IPS-11a (cell line): ENCODE data around the gene ZNF823.
A peak's percentile ranks its signal among the peaks of the same experiment; 100 is the strongest.
"Not testable (repeated sequence)": the region's sequence is repeated elsewhere in the genome, so short reads cannot be mapped to it uniquely, and the experiment has no call there.

Experiments used
- H3K4me3 ChIP-seq: one replicate; pipeline ENCODE4 v1.5.1; 2013; ENCODE audit warnings: low read depth, low read length, control low read depth

Gene ZNF823

GRCh38 chr19:11738746-11739620 lies at the start of gene ZNF823:
TSS of gene ZNF823 (minus strand) at chr19:11738946. CDS start at chr19:11738819, 127 bp downstream.
- H3K4me3 ChIP-seq = peak within 1 kb of the TSS; percentile 70

DNA sequence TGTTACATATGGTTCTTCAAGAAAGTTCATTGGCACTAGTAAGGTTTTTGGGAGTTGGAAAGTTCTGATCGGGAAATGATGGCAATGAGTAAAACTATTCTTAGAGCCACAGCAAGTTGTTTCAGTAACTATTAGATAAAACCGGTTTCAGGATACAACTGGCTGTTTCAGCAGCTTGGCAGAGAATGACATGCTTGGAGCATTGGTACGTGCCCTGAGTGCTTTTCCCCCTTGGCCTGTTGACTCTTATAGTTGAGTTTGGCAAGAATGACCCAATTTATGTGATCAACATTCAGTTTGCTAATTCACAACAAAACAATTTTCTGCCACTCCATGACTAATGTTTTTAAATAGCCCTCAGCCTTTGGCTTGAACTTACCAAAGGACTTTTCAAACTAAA lies 48.8 kb upstream of the ZNF823 start:
- H3K4me3 ChIP-seq = no peak overlapping the region

- H3K4me3 ChIP-seq = no peak overlapping the region
Observed at GRCh38 chr19:11784356-11784755, 45.6 kb upstream of the ZNF823 start.

GRCh38 chr19:11783767-11784166 lies 45.0 kb upstream of the ZNF823 start:
- H3K4me3 ChIP-seq = no peak overlapping the region

- H3K4me3 ChIP-seq = no peak overlapping the region
Observed at GRCh38 chr19:11781295-11782057, 42.7 kb upstream of the ZNF823 start.

- H3K4me3 ChIP-seq = no peak overlapping the region
Observed at GRCh38 chr19:11780431-11781020, 41.8 kb upstream of the ZNF823 start.

- not testable (repeated sequence) for H3K4me3 ChIP-seq
Observed at GRCh38 chr19:11776669-11777068, 37.9 kb upstream of the ZNF823 start.

GRCh38 chr19:11771520-11771919 lies 32.8 kb upstream of the ZNF823 start:
- not testable (repeated sequence) for H3K4me3 ChIP-seq

DNA sequence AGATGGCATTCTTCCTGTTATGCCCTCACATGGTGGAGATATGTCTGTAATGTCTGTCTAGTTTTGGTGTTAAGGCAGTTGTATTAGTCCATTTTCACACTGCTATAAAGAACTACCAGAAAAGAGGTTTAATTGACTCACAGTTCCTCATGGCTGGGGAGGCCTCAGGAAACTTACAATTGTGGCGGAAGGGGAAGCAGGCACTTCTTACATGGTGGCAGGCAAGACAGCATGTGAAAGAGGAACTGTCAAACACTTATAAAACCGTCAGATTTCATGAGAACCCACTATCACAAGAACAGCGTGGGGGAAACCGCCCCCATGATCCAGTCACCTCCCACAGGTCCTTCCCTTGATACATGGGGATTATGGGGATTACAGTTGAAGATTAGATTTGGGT lies 31.2 kb upstream of the ZNF823 start:
- H3K4me3 ChIP-seq = no peak overlapping the region

- H3K4me3 ChIP-seq = peak overlapping the region; percentile 48
Observed at GRCh38 chr19:11767633-11768133, 28.9 kb upstream of the ZNF823 start.

DNA sequence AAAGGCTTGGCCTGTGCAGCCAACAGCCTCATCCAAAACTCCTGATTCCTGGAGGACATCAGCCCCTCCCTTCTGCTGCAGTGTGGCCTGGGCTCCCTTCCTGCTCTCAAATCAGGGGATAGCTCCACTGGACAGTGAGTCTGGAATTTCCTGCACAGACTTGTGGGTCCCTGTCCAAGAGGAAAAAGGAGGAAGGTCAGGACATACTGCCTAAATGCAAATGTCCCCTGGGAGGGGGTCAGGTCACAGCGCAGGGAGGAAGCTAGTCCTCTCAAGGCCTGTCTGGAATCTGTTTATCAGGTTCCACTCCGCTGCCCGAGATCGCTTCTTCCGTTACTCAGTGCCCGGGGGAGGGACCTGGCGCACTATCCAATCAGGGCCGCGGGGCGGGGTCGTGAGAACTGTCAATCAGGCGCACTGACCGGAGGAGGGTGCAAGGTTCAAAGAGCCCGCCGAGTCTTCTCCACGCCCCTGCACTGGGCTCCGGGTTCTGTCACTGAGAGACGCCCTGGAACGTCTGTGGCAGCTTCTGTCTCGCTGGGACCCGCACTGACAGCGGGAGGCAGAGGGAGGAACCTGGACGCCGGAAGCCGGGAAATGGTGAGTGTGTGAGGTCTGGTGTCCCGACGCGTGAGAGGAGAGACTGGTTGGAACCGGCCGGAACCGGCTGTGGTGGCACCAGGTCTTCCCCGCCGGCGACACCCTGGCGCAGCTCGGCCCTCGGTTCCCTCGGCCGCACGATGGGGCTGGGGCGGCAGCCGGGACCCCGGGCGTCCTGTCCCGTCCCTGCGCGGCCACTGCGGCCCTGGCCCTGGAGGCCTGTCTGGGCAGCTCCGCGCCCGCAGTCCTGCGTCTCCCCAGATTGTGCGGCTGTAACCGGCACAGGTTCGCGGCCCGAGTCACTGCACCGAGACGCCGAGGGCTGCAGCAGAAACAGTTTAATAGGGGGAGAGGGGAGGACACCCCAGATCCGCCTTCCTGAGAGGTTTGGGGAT lies 28.1 kb upstream of the ZNF823 start, which contains the start of gene ZNF441:
Gene ZNF441, plus strand, starts transcription at position 404 of the 995 bp plus-strand sequence. Its CDS starts 194 bp downstream, at position 598.
- H3K4me3 ChIP-seq = peak within 1 kb of the TSS; percentile 48

DNA sequence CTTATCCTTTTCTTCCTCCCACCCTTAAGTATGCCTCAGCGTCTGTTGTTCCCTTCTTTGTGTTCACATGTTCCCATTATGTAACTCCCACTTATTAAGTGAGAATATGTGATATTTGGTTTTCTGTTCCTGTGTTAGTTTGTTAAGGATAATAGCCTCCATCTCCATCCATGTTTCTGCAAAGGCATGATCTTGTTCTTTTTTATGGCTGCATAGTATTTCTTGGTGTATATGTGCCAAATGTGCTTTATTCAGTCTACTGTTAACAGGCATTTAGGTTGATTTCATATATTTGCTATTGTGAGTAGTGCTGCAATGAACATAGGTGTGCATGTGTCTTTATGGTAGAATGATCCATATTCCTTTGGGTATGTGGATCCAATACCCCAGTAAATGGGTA lies 24.9 kb upstream of the ZNF823 start:
- no peak overlapping the region for H3K4me3 ChIP-seq

- no peak overlapping the region for H3K4me3 ChIP-seq
Observed at GRCh38 chr19:11763117-11763516, 24.4 kb upstream of the ZNF823 start.

DNA sequence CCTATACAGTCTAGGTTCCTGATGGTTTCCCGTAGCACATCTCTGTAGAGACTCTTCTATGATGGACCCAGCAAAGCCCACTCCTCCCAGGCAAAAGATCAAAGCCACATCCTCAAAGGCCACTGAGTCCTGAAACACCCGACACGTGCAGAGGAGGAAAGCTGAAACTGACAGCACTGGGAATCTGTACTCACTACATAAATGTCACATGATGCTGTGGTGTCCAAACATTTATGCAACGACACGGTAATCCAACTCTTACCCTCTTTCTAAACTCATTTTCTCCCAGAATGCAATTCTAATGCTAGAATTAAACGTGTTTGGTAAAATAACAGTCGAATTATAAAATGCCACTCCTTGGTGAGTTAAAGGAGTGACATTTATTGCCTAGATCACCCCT lies 21.1 kb upstream of the ZNF823 start:
- no peak overlapping the region for H3K4me3 ChIP-seq

- no peak overlapping the region for H3K4me3 ChIP-seq
Observed at GRCh38 chr19:11756965-11757364, 18.2 kb upstream of the ZNF823 start.

GRCh38 chr19:11754663-11755062 lies 15.9 kb upstream of the ZNF823 start:
- H3K4me3 ChIP-seq = no peak overlapping the region

DNA sequence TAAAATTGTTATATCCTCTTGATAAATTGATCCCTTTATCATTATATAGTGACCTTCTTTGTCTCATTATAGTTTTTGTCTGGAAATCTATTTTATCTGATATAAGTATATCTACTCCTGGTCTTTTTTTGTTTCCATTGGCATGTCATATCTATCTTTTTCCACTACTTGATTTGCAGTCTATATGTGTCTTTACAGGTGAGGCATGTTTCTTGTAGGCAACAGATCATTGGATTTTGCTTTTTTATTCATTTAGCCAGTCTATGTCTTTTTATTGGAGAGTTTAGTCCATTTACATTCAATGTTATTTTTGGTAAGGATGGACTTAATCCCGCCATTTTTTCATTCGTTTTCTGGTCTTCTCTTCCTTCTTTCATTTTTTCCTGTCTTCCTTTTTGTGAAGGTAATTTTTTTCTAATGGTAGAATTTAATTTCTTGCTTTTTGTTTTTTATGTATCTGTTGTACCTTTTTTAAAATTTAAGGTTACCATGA lies 13.5 kb upstream of the ZNF823 start:
- no peak overlapping the region for H3K4me3 ChIP-seq

DNA sequence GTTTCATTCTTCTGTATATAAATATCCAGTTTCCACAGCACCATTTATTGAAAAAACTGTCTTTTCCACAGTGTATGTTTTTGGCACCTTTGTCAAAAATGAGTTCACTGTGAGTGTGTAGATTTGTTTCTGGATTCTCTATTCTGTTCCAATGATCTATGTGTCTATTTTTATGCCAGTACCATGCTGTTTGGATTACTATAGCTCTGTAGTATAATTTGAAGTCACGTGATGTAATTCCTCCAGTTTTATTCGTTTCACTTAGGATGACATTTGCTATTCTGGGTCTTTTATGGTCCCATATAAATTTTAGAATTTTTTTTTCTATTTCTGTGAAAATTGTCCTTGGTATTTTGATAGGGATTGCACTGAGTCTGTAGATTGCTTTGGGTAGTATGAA lies 11.0 kb upstream of the ZNF823 start:
- H3K4me3 ChIP-seq = no peak overlapping the region

- no peak overlapping the region for H3K4me3 ChIP-seq
Observed at GRCh38 chr19:11747277-11747676, 8.5 kb upstream of the ZNF823 start.

DNA sequence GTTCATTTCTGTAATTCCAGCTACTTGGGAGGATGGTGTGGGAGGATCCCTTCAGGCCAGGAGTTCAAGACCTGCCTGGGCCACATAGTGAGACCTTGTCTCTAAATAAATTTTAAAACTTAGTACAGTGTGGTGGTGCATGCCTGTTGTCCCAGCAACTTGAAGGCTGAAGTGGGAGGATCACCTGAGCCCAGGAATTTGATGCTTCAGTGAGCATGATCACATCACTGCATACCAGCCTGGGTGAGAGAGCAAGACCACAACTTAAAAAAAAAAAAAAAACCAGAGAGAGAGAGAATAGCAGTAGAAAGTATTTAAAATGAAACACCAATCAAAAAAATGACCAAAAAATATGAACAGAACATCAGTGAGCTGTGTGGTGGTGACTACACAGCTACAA lies 7.1 kb upstream of the ZNF823 start:
- no peak overlapping the region for H3K4me3 ChIP-seq
